Esophagus squamous epithelium (tissue), 5 donors: ENCODE data around the gene LMF1. TPM values are rescaled to one million over a fixed set of nuclear protein-coding genes. Genes with fewer than 3 reads are reported as not detected.

Source experiments
- DNase-seq: peaks from one replicate; lab custom pipeline; 2025; lab: John Stamatoyannopoulos, UW
- H3K27ac ChIP-seq, 4 donors: fragments of 200-600 bp; sonication (generic); one replicate each; pipeline ENCODE4 v1.5.1; 2016 to 2019; ENCODE audit warnings: mild to moderate bottlenecking in 1 of 4
- H3K27me3 ChIP-seq, 4 donors: fragments of 200-600 bp; sonication (generic); 1 replicate in 3 of 4; 2 replicates in 1 of 4; pipeline versions ENCODE4 v1.5.1 to v1.6.0; 2017 to 2021; ENCODE audit warnings: antibody characterized with exemption in 1 of 4
- H3K36me3 ChIP-seq, 3 donors: fragments of 200-600 bp; sonication (generic); one replicate each; pipeline ENCODE4 v1.5.1; 2016 to 2019
- H3K4me1 ChIP-seq, 3 donors: fragments of 200-600 bp; sonication (generic); one replicate each; pipeline ENCODE4 v1.5.1; 2017 to 2019
- H3K4me3 ChIP-seq, 4 donors: fragments of 200-600 bp; sonication (generic); 1 replicate in 3 of 4; 2 replicates in 1 of 4; pipeline ENCODE4 v1.5.1; 2016 to 2019; ENCODE audit warnings: mild to moderate bottlenecking in 2 of 4, moderate library complexity in 1 of 4
- H3K9me3 ChIP-seq, 3 donors: fragments of 200-600 bp; sonication (generic); one replicate each; pipeline ENCODE4 v1.5.1; 2016 to 2019
- POLR2A ChIP-seq, 4 donors: fragments of 450-650 bp; IDR thresholded peaks; one replicate each; pipeline ENCODE4 v1.6.1; 2017; ENCODE audit warnings: antibody characterized with exemption in 4 of 4, mild to moderate bottlenecking in 4 of 4, moderate library complexity in 3 of 4
- WGBS, 2 donors: methylation state at CpG; one replicate each; pipeline ENCODE4 v1.1.5; 2018; 5-methylcytosine and 5-hydroxymethylcytosine counted together
- intact Hi-C: fragments of 100-400 bp; cut with DNase I; formaldehyde crosslinking; loops from one replicate; pipeline ENCODE4 v1.15.0; 2022
- total RNA-seq, 4 donors: library from RNA; depleted of rRNA; stranded (reverse); fragments of >200 nt; gene quantifications; one replicate each; pipeline ENCODE4 v1.1.0, GENCODE V29; 2016
- TF ChIP-seq, protein P1 (sequence below), 6 experiments: fragments of 450-650 bp in 4 of 6; fragments of 200-600 bp in 2 of 6; sonication (generic) in 2 of 6; IDR thresholded peaks; one replicate each; pipeline ENCODE4 v1.5.1; 2016 to 2019; ENCODE audit warnings: antibody characterized with exemption in 6 of 6, mild to moderate bottlenecking in 4 of 6, moderate library complexity in 4 of 6
- donor health status: DM: yes; HTN: yes; CAD: no.

LMF1 gene
- total RNA-seq, 4 donors from 2014 or later: 13.3 to 34.4 (median 23.8) TPM

DNA sequence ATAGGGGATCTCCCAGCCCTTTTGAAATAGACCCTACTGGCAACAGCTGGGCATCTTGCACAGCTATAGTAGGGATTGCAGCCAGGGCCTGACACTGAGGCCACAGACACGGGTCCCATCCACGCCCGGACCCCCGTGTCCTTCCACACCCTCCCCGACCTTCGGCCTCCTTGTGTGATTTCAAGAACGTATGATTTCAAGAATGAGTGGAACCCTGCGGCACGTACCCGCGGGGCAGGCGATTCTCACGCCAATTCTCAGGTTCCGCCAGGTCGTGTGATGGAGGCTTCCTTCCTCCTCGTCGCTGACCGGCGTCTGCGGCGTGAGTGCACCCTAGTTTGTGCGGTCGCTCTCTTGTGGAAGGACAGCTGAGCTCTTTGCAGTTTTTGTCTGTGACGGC, 114.0 kb downstream of the LMF1 start:
- intact Hi-C loops: no loop called here
- Histone ChIP-seq H3K4me1 (no peaks in the 10 kb centered on the region), H3K9me3 (no peaks in the 10 kb centered on the region), H3K27ac (no peak overlapping the region), H3K4me3 (no peak overlapping the region), H3K36me3 (no peaks in the 10 kb centered on the region), H3K27me3 (no peaks in the 10 kb centered on the region)
- 97 to 98% methylated on average over 21 to 23 of the region's 24 CpGs for WGBS, 2 donors
- TF ChIP-seq POLR2A (IDR thresholded peaks at IDR 0.05): no peak
- TF ChIP-seq, protein P1, sequence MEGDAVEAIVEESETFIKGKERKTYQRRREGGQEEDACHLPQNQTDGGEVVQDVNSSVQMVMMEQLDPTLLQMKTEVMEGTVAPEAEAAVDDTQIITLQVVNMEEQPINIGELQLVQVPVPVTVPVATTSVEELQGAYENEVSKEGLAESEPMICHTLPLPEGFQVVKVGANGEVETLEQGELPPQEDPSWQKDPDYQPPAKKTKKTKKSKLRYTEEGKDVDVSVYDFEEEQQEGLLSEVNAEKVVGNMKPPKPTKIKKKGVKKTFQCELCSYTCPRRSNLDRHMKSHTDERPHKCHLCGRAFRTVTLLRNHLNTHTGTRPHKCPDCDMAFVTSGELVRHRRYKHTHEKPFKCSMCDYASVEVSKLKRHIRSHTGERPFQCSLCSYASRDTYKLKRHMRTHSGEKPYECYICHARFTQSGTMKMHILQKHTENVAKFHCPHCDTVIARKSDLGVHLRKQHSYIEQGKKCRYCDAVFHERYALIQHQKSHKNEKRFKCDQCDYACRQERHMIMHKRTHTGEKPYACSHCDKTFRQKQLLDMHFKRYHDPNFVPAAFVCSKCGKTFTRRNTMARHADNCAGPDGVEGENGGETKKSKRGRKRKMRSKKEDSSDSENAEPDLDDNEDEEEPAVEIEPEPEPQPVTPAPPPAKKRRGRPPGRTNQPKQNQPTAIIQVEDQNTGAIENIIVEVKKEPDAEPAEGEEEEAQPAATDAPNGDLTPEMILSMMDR (IDR thresholded peaks at IDR 0.05): no peak
- DNase-seq: no peak

DNA sequence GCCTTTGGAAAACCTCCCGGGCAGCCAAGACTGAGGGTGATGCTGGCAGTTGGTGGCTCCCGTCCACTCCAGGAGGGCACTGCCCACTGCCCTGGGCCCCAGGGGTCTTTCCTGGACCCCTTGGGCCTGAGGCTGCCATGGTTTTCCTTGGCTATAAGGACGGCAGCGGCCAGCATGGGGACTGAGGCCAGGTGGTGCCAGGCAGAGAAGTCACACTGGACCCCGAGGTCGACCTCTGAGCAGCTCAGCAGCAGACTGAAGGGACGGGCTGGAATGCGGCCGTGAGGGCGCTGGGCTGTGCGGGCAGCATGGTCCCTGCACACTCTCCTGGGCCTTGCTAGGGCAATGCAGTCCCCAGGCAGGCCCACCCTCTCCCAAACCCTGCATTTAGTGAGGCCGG, 114.7 kb downstream of the LMF1 start:
- no peak for TF ChIP-seq POLR2A (IDR thresholded peaks at IDR 0.05)
- TF ChIP-seq, protein P1 (IDR thresholded peaks at IDR 0.05): no peak
- H3K4me1 ChIP-seq: no peaks in the 10 kb centered on the region
- no peaks in the 10 kb centered on the region for H3K9me3 ChIP-seq
- no peak for DNase-seq
- no peak overlapping the region for H3K27ac ChIP-seq
- H3K27me3 ChIP-seq: no peaks in the 10 kb centered on the region
- H3K4me3 ChIP-seq: no peak overlapping the region
- WGBS, 2 donors: 80 to 82% methylated on average over 2 to 3 of the region's 12 CpGs
- intact Hi-C loops: no loop called here
- no peaks in the 10 kb centered on the region for H3K36me3 ChIP-seq

DNA sequence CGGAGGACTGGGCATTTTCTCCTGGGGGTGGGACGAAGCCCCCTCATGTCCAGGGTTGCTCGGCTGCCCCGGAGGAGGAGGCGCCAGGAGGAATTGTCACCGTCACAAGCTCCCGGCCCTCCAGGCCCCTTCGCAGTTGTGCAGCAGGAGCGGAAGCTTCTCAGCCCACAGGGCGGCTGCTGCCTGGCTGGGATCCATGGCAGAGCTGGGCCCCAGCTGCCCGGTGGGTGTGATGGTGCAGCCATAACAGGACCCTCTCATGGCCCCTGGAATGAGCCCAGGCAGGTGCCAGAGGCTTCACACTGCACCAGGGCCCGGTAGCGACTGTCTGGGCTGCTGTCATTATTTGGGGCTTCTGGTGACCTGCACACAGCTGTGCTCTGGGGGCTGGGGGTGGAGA, 115.3 kb downstream of the LMF1 start:
- H3K9me3 ChIP-seq: peaks cover 0 to 4% (median 0%) of the 10 kb centered on the region in 3 donors
- WGBS, 2 donors: 100% methylated on average over 4 of the region's 13 CpGs; no CpG with 5 or more reads in 1 of the 2 donors
- DNase-seq: no peak

DNA sequence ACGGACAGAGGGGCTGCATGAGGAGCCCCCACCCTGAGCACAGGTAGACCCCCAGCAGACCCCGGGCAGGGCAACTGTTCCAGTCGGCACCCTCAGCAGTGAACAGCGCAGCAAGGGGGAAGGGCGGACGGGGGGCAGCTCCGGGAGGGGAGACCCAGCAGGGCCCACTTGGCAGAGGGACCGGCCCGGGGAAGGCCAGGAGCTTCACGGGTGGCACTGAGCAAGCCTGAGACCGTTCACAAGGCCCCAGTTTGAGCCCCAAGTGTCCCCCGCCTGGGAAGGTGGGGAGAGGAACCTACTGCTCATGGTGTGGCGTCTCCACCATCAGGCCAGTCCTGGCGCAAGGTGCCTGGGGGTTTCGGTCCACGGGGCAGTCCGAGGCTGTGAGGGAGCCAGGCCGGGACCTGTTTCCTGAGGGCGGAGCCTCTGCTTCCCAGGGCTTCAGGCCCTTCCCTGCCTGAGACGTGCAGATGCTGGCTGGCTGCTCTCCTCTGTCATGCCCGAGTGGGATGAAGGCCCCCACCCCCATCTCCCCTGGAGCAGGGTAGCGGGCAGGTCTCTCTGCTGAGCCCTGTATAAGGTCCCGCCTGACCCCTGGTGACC, 115.9 kb downstream of the LMF1 start:
- Histone ChIP-seq H3K4me3 (no peak overlapping the region), H3K27me3 (no peaks in the 10 kb centered on the region), H3K4me1 (no peaks in the 10 kb centered on the region), H3K27ac (no peak overlapping the region), H3K9me3 (peaks cover 0 to 9% (median 3%) of the 10 kb centered on the region in 3 donors), H3K36me3 (no peaks in the 10 kb centered on the region)
- no peak for DNase-seq
- TF ChIP-seq, protein P1 (IDR thresholded peaks at IDR 0.05): no peak
- no peak for TF ChIP-seq POLR2A (IDR thresholded peaks at IDR 0.05)
- intact Hi-C loops: no loop called here
- 86 to 100% methylated on average over 1 to 6 of the region's 23 CpGs for WGBS, 2 donors

More for the DNA sequence above, 115.3 kb downstream of the LMF1 start:
- H3K4me1 ChIP-seq: no peaks in the 10 kb centered on the region
- H3K36me3 ChIP-seq: no peaks in the 10 kb centered on the region
- no peaks in the 10 kb centered on the region for H3K27me3 ChIP-seq
- intact Hi-C loops: no loop called here
- no peak overlapping the region for H3K27ac ChIP-seq
- H3K4me3 ChIP-seq: no peak overlapping the region
- no peak for TF ChIP-seq POLR2A (IDR thresholded peaks at IDR 0.05)
- TF ChIP-seq, protein P1 (IDR thresholded peaks at IDR 0.05): no peak

DNA sequence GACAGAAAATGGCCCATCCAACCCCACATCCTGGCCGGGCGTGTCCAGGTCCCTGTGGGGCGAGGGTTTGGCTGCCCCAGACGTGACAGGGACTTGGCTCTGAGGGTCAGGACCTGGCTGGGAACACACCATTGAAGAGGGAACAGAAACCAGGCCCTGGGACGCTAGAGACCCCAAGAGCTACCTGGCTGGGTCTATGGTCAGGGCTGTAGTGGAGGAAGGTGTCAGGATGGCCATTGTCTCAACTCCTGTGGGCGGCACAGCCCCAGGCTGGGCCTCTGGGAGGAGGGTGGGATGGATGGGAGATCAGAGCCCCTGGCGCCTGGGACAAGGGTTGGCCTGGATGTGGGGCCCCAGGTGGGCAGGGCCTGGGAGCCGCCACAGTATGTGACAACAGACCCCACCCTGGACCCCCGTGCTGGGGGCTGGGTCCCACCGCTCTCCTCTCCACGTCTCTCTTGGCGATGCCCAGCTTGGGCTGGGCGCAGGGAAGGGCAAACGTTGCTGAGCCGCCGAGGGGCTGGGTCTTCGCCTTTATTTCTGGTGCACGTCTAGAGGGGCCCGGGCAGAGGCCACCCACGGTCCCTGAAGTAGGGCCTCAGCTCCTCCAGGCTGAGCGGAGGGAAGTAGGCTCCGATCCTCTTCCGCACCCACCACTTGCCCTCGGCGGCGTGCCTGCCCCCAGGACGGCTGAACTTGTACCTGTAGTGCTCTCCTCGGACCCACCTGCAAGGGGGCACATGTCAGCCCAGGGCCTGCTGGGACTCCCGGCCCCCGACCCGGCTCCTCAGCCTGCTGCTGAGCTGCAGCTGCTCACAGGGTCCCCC, 116.6 kb downstream of the LMF1 start:
- Histone ChIP-seq H3K4me3 (no peak overlapping the region), H3K27me3 (no peaks in the 10 kb centered on the region), H3K4me1 (no peaks in the 10 kb centered on the region), H3K9me3 (peaks cover 0 to 16% (median 5%) of the 10 kb centered on the region in 3 donors), H3K27ac (no peak overlapping the region), H3K36me3 (no peaks in the 10 kb centered on the region)
- DNase-seq: no peak
- intact Hi-C loops: no loop called here
- WGBS, 2 donors: 88% methylated on average over 6 to 12 of the region's 31 CpGs
- no peak for TF ChIP-seq POLR2A (IDR thresholded peaks at IDR 0.05)
- TF ChIP-seq, protein P1 (IDR thresholded peaks at IDR 0.05): no peak
